22Rv1 (cell line): ENCODE measurements around the gene PROZ.

ENCODE experiments used
- ZFX ChIP-seq: fragments of 450-650 bp; IDR thresholded peaks from 2 replicates; pipeline ENCODE4 v1.6.1; 2017; ENCODE audit warnings: antibody characterized with exemption, borderline replicate concordance
- TF ChIP-seq, protein P1 (sequence below): fragments of 450-650 bp; IDR thresholded peaks from 2 replicates; pipeline ENCODE4 v1.5.1; 2017; ENCODE audit warnings: mild to moderate bottlenecking

DNA sequence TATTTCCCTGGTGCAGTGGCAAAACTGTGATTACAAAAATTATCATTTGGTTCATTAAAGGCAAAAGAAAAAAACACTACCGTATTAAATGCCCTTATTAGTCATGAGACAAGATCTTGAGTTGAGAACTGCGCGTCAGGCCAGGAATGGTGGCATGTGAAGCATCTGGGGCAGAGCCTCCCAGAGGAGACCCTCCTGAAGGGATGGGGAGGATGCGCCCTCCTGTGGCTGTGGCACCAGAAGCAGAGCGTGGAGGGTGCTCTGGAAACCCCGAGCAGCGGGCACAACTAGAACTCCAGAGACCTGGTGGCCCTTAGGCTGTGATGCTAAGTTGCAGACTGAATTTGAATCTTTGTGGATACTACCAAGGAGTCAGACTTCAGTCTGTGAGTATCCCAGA is 62.4 kb downstream of the PROZ start:
- TF ChIP-seq, protein P1, sequence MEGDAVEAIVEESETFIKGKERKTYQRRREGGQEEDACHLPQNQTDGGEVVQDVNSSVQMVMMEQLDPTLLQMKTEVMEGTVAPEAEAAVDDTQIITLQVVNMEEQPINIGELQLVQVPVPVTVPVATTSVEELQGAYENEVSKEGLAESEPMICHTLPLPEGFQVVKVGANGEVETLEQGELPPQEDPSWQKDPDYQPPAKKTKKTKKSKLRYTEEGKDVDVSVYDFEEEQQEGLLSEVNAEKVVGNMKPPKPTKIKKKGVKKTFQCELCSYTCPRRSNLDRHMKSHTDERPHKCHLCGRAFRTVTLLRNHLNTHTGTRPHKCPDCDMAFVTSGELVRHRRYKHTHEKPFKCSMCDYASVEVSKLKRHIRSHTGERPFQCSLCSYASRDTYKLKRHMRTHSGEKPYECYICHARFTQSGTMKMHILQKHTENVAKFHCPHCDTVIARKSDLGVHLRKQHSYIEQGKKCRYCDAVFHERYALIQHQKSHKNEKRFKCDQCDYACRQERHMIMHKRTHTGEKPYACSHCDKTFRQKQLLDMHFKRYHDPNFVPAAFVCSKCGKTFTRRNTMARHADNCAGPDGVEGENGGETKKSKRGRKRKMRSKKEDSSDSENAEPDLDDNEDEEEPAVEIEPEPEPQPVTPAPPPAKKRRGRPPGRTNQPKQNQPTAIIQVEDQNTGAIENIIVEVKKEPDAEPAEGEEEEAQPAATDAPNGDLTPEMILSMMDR, result no peak
- TF ChIP-seq ZFX, result no peak
